ENCODE data around the gene PDE4D.

DNA sequence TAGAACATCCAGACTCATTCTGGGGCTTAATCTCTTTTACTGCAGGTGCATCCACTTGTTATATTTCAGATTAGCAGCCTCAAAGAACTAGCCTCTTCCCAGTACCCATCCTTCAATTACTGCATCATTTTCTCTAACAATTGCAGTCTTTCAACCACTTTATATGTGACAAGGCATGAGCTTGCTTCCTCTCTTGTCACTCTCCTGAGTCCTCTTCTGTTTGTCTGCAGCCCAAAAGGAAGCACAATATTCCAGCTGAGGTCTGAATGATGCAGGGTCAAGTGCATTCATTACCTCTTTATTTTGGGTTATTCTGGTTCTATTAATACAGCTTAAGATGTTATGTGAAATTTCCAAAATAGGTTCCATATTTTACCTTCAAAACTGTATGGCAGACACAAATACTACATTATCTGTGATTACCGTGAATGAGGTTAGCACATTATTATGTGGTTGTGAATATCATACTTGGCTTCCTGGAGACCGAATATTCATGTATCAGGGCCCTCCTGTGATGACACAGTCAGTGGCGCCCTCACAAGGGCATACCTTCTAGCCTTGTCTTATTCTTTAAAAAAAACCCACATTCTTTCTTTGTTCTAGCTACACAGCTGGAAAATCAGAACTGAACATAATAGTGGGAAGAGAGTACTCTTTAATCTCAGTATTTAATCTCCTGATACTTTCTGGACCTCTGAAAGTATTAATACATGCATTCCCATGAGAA is 323.8 kb downstream of the PDE4D start:
- no peak for TF ChIP-seq SP1 (CRISPR knock-in tag; conservative IDR thresholded peaks at IDR 0.05)
- TF ChIP-seq, protein P1, sequence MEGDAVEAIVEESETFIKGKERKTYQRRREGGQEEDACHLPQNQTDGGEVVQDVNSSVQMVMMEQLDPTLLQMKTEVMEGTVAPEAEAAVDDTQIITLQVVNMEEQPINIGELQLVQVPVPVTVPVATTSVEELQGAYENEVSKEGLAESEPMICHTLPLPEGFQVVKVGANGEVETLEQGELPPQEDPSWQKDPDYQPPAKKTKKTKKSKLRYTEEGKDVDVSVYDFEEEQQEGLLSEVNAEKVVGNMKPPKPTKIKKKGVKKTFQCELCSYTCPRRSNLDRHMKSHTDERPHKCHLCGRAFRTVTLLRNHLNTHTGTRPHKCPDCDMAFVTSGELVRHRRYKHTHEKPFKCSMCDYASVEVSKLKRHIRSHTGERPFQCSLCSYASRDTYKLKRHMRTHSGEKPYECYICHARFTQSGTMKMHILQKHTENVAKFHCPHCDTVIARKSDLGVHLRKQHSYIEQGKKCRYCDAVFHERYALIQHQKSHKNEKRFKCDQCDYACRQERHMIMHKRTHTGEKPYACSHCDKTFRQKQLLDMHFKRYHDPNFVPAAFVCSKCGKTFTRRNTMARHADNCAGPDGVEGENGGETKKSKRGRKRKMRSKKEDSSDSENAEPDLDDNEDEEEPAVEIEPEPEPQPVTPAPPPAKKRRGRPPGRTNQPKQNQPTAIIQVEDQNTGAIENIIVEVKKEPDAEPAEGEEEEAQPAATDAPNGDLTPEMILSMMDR (IDR thresholded peaks at IDR 0.05), result no peak
- no peak for TF ChIP-seq JUN (CRISPR knock-in tag; IDR thresholded peaks at IDR 0.05)
- TF ChIP-seq ZNF263 (CRISPR knock-in tag; IDR thresholded peaks at IDR 0.05; ENCODE audit: low read depth), result no peak
- no peak for TF ChIP-seq TEAD1 (CRISPR knock-in tag; IDR thresholded peaks at IDR 0.05)
- TF ChIP-seq, protein P2, sequence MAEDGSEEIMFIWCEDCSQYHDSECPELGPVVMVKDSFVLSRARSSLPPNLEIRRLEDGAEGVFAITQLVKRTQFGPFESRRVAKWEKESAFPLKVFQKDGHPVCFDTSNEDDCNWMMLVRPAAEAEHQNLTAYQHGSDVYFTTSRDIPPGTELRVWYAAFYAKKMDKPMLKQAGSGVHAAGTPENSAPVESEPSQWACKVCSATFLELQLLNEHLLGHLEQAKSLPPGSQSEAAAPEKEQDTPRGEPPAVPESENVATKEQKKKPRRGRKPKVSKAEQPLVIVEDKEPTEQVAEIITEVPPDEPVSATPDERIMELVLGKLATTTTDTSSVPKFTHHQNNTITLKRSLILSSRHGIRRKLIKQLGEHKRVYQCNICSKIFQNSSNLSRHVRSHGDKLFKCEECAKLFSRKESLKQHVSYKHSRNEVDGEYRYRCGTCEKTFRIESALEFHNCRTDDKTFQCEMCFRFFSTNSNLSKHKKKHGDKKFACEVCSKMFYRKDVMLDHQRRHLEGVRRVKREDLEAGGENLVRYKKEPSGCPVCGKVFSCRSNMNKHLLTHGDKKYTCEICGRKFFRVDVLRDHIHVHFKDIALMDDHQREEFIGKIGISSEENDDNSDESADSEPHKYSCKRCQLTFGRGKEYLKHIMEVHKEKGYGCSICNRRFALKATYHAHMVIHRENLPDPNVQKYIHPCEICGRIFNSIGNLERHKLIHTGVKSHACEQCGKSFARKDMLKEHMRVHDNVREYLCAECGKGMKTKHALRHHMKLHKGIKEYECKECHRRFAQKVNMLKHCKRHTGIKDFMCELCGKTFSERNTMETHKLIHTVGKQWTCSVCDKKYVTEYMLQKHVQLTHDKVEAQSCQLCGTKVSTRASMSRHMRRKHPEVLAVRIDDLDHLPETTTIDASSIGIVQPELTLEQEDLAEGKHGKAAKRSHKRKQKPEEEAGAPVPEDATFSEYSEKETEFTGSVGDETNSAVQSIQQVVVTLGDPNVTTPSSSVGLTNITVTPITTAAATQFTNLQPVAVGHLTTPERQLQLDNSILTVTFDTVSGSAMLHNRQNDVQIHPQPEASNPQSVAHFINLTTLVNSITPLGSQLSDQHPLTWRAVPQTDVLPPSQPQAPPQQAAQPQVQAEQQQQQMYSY (CRISPR knock-in tag; IDR thresholded peaks at IDR 0.05), result no peak
- TF ChIP-seq, protein P3, sequence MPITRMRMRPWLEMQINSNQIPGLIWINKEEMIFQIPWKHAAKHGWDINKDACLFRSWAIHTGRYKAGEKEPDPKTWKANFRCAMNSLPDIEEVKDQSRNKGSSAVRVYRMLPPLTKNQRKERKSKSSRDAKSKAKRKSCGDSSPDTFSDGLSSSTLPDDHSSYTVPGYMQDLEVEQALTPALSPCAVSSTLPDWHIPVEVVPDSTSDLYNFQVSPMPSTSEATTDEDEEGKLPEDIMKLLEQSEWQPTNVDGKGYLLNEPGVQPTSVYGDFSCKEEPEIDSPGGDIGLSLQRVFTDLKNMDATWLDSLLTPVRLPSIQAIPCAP (CRISPR knock-in tag; IDR thresholded peaks at IDR 0.05), result no peak
- TF ChIP-seq, protein P4, sequence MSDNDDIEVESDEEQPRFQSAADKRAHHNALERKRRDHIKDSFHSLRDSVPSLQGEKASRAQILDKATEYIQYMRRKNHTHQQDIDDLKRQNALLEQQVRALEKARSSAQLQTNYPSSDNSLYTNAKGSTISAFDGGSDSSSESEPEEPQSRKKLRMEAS (CRISPR knock-in tag; IDR thresholded peaks at IDR 0.05), result no peak
- TF ChIP-seq RELA (CRISPR knock-in tag; IDR thresholded peaks at IDR 0.05; ENCODE audit: borderline replicate concordance), result no peak
- TF ChIP-seq CREM (CRISPR knock-in tag; IDR thresholded peaks at IDR 0.05), result no peak
- no peak for TF ChIP-seq ZNF317 (CRISPR knock-in tag; IDR thresholded peaks at IDR 0.05; ENCODE audit: borderline replicate concordance, low read depth)
- TF ChIP-seq, protein P5, sequence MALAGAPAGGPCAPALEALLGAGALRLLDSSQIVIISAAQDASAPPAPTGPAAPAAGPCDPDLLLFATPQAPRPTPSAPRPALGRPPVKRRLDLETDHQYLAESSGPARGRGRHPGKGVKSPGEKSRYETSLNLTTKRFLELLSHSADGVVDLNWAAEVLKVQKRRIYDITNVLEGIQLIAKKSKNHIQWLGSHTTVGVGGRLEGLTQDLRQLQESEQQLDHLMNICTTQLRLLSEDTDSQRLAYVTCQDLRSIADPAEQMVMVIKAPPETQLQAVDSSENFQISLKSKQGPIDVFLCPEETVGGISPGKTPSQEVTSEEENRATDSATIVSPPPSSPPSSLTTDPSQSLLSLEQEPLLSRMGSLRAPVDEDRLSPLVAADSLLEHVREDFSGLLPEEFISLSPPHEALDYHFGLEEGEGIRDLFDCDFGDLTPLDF (CRISPR knock-in tag; IDR thresholded peaks at IDR 0.05), result no peak
